HG03432 (cell line): ENCODE data around the gene PICALM.

Experiments used
- ATAC-seq: cut with Tn5 transposase; IDR thresholded peaks from one replicate; pipeline ENCODE4 v1.9.1; 2021; ENCODE audit warnings: mild to moderate bottlenecking, moderate library complexity; ENCODE audit not compliant: unreplicated experiment

Gene PICALM

DNA sequence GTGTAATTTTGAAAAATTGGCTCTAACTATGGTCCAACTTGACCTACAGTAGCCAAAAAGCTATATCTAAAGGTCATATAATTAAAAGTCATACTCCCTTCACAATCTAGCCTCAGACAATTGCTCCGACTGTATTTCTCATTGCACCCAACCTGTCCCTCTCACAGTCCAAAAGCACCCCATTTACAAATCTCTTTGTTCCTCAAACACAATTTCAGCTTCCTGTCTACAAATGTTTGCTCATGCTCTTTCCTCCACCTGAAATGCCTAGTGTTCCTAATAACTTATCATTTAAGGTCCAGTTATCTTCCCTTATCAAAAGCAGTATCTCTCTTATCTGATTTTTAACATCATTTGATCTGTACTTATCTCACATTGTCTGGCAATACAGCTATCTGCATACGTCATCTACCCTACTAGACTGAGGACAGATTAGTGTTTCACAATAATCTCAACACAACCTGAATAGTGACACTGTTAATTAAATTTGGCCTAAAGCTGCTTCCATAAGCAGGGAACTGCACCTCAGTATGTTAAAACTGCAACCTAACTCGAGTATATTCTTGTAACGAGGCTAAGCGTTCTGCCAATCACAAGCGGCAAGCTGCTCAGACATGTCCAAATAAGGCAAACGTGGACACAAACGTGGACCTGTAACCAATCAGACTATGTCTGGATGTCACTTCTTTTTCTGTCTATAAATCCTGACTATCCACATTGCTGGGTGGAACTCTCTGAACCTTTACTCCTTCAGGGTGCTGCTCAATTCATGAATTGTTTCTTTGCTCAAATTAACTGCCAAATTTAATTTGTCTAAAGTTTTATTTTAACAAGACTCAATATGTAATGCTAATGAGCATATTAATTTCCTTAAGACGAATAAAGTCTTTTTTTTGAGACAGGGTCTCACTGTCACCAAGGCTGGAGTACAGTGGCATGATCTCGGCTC lies 15.9 kb downstream of the PICALM start:
- ATAC-seq, result no peak

DNA sequence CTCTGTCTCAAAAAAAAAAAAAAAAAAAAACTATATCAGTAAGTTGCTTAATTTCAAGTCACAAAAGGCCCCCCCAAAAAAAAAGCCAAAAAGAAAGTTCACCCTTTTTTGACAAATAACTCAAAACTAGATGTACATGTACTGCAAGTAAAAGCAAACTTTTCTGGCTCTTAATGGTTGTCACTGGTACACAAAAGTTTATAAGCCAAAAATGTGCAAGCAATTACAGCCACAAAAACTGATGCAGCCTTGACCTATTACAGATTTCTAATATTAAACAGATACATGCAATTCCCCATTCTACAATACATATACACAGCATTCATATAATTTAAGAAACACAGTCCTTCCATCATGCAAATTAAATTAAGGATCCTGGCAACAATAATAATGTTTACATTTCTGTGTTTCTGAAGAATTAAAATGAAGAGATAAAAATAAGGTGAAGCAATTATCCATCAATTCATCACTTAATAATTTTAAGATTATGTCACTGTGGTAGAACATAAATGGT lies 18.6 kb downstream of the PICALM start:
- no peak for ATAC-seq

DNA sequence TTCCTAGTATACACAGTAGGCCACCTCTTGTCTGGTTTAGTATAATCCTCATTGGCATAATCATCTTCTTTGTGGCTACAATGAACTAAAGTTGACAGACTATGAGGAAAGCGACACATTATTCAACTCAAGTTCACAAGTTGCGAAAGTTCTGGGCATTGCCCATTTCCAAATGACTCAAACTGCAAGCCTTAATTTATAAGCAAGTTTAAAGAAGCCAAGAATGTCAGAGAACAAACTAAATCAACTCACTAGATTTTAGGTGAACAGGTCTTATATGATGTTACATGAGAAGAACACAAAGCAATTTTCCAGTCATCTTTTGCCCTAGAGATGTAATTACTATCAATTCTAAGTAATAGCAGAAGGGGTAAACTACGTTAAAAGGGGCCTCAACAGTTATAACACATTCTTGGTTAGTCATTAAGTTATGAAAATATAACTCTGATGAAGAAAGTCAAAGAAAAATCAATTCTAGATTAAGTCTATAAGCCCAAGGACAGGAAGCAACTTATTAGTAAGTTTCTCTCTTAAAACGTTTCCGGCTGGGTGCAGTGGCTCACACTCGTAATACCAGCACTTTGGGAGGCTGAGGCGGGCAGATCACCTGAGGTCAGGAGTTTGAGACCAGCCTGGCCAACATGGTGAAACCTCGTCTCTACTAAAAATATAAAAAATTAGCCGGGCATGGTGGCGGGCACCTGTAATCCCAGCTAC lies 21.5 kb downstream of the PICALM start:
- peak; percentile 62 for ATAC-seq

DNA sequence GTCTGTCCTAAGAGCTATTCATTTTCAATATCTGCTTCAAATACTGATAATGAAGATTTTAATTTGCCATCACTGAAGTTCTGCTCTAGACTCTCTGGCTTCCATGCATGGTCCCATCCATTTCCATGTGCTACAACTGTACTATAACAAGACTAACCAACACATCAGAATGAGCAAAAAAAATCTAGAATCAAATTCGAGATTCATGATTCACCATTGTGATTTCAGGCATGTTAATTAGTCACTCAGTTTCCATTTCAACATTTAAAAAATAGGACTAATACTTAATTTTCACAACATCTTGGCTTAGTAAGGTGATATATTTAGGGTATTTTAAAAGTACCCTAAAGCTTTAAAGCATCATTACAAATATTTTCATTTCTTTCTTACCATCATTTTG lies 22.8 kb downstream of the PICALM start:
- ATAC-seq, result no peak

DNA sequence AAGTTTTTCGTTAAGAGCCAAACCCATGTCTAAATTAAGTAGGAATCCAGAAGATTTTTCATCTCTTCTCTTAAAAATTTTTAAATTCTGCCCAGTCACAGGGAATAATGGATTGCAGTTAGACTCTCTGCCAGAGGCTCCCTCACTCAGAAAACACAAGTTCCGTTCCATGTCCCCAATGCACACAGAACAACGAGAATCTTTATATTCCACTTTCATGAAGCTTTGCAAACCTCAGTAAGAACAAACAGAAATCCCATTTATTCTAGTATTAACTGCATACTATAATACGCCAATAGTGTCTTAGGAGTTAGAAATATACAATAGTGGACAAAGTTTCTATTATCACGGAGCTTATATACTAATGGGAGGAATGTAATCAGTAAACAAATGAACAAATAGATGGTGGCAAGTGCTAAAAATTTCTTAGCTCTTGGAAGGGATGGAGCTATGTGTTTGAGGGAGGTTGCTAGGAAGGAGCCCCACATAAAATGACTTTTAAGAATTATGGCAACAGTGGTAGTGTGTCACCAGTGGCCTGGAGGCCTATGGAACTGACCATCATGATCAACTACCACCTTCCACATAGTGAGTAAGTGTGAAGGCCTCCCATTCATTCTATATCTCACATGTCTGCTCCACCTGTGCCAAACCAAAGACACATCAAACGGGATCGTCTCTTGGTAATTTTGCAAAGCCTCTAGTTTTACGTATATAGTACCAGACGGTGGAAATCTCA lies 24.9 kb downstream of the PICALM start:
- ATAC-seq, result no peak

DNA sequence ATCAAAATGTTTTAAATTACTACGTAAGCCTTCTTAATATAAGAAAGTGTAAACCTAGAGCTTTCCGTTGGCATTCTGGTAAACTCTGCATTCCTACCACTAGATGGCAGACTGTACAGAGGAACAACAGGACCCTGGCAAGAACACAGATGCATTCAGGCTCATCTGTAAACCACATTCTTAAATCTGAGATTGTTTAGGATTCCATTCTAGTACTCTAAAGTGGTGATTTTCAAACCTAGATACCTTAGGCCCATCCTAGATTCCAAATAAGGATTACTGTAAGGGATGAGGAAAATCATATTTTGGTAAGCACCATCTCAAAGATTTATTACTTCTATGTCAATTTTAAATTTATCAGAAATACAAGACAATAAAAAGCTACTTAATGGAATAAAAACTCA lies 26.9 kb downstream of the PICALM start:
- ATAC-seq, result peak; percentile 68

DNA sequence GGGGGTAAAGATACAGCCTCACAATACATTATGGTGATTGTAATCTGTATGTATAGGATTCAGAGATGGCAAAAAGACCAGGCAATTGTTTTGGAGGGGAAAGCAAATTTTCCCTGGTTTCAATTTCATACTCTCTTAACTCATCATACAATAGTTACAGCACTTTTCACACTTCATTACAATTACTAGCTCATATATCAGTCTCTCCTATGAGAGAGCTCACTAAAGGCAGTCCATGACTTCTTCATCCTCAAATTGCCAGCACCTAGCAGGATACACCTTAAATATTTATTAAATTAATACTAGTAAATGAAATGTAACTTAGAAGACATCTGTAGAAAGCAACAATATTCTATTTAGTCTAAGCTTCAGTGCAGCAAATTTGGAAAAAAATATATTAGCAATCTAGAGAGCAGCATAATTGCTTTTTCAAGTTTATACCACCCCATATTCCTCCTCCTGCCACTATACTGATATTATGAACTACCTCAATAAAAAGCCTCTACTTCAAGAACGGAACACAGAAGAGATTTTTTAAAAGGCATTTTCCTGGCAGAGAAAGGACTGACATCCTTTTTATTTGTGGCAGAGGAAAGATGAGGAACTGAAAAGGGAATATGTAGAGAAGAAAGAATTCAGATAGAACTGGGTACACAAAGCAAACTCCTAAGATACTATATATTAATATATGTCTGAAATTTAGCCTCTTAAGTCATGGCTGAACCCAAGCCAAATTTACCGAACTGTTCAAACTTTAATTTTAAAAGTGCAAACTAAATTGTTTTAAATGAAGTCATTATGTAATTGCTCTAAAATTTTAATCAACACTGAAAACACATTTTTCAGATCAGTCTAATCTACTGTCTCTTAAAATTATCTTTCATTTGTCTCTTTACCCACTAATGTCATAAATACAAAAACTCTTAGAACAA lies 27.7 kb downstream of the PICALM start:
- no peak for ATAC-seq

DNA sequence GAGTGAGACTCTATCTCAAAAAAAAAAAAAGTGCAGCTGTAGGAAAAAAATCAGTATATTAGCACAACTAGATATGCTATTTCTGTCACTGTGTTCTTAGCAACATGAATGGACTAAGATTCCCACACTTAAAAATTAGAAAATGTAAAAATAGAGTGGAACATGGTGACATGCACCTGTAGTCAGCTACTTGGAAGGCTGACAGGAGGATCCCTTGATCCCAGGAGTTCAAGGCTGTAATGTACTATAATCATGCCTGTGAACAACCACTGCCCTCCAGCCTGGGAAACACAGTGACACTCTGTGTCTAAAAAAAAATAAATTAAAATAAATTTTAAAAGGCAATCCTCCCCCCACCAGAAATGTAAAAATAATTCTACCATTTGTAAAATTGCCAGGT lies 29.8 kb downstream of the PICALM start:
- ATAC-seq, result no peak

DNA sequence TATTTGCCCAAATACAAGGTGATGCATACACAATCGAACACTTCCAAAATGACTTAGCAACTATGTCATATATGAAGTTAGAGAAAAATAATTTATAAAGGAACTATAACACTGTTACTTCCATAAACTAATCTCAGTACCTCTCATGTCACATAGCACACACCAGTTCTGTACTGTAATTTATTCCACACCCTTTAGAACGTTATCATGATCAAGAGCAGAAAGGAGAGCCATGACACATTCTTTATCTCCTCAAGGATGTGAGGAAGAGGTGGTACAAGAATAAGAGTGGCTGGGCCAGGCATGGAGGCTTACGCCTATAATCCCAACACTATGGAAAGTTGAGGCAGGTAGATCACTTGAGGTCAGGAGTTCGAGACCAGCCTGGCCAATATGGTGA lies 31.1 kb downstream of the PICALM start:
- ATAC-seq, result no peak

DNA sequence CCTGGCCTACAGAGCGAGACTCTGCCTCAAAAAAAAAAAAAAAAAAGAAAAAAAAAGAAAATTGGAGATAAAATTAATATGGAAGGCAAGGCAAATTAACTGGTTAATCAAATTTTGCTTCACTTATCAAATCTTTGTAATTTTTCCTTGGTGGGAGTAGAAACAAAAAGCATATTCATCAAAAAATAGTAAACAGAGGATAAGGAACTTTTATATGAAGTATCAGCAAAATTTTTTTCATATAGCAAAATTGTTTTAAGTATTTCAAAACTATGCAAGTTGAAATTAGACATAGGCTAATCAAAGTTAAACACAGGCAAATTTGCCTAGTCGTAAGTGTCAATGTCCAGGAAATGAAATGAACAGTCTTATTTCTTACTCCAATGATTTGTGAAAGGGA lies 33.0 kb downstream of the PICALM start:
- ATAC-seq, result no peak

DNA sequence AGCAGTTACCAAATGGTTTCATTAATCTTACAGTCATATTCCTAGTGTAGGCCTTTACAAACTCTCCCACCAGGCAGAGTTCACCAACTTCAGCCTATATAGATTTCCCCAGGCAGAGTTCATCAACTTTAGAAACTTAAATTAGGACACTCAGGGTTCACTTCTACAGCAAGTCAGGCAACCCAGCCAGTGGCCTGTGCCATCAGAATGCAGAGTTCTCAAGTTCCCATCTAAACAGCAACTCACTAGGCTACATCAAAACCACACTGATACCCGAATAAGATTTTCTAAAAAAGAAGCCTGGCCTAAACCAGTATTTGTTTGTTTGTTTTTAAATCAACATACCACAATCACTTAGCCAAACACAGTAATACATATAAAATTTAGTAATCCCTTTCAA lies 33.7 kb downstream of the PICALM start:
- ATAC-seq, result no peak

DNA sequence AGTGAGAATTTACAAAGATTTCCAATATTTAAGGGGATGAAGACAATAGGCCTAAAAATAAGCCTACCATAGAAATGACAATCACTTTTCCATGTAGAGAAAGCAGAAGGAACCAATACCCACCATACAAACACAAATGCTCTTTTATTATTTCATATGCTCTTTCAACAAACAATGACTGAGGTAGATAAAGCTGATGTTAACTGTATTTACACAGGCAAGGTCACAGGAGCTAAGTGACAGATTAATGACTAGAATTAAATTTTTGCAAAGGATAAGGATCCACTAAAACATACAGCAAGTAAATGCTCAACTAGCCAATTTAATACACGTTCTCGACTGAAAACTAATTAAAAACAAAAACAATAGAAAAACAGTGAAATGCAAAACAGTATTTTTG lies 34.2 kb downstream of the PICALM start:
- no peak for ATAC-seq

DNA sequence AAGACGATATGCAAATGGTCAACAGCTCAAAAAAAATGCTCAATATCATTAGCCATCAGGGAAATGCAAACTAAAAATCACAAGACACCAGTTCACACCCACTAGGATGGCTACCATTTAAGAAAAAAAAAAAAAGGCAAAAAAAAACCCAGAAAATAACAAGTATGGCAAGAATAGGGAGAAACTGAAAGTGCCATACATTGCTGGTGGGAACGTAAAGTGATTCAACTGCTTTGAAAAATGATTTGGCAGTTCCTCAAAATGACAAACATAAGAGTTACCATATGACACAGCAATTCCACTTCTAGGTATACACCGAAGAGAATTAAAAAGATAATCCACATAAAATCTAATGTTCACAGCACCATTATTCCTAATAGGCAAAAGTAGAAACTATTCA lies 47.5 kb downstream of the PICALM start:
- ATAC-seq, result no peak

DNA sequence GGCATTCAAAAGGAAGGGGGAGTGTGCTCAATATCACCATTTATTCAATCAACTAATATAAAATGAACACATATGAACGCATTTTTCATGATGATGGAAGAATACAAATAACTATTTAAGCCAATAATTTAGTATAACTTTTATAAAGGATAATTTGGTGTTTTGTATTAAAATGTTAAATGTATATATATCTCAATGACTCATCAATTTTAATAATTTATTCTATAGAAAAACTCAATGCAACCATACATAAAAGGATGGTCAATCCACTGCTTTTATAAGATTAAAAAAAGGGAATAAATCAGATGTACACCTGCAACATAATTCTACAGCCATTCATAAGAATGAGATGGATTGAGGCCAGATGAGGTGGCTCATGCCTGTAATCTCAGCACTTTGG lies 50.6 kb downstream of the PICALM start:
- ATAC-seq, result no peak

DNA sequence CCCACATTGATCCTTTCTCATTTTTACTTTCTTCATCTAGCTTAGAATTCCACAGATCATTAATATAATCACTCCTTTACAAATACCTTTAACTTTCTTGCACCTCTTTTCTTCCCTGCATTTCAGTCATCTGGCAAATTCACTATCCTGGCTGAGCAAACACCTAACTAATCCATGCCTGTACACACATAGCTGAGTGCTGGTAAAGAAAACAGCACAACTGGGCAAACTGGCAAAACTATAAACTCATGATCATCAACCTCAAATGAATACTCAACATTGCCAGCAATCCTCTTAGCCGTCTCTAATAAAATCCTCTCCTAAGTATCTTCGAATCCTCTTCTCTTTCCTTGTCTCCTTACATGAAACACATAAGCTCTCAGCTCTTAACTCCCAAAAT lies 52.4 kb downstream of the PICALM start:
- no peak for ATAC-seq

DNA sequence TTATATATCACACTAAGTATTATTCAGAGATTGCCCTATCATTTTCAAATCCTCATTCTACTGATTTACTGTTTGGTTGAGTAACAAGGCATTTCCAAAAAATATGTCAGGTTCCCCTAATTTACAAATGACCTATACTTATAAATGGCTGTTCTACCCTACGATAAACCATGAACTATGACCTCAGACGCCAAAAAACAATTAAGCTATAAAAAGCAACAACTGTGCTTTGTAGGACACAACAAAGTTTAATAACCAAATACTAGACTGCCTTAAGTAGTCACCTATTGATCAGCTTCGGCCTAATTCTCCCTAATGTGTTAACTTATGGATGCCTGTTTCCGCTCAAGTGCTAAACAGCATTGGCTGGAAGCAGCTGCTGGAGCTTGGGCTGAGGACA lies 53.2 kb downstream of the PICALM start:
- no peak for ATAC-seq

DNA sequence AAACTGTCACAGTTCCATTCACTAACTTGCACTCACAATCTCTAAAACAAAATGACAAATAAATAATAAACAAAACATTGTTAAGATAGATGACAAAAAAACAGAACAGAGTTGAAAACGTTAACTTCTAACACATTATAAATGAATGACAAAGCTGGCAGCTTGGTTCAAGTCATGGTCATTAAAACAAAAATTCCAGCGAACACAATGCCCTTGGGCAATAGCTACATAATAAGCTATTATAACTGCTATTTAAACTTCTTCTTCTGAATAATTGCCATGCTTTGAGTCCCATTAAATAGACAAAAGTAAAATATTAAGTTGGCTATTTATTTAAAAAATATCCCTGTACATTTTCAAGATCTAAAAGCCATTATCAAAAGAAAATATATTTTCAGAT lies 54.7 kb downstream of the PICALM start:
- ATAC-seq, result no peak

DNA sequence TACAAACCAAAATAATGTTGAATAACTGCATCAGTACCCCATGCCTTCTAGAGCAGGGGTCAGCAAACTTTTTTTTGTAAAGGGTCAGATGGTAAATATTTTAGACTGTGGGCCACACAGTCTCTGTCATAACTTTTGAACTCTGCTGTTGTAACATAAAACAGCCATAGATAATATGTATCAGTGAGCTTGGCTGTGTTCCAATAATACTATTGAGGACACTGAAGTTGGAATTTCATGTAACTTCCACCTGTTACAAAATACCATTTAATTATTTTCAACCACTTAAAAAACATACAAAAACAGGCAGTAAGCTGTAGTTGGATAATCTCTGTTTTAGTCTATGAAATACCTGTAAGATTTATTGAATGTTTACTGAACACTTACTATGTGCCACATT lies 55.2 kb downstream of the PICALM start:
- ATAC-seq, result no peak

DNA sequence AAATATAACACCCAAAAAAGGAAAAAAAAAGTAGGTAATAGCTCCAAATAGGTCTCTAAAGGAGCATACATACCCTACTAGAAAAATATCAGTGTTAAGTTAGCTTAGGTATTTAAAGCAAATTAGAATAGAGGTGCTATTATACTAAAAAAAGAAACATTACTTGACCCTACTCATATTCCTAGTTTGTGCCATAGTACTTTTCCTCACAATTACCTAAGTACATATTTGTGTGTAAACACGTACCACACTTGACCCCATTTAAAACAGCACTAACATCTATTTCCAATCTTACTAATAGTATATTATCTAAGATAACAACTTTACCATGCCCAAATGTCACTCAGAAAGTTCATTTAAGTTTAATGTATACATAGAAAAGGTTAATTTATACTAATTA lies 57.7 kb downstream of the PICALM start:
- no peak for ATAC-seq

DNA sequence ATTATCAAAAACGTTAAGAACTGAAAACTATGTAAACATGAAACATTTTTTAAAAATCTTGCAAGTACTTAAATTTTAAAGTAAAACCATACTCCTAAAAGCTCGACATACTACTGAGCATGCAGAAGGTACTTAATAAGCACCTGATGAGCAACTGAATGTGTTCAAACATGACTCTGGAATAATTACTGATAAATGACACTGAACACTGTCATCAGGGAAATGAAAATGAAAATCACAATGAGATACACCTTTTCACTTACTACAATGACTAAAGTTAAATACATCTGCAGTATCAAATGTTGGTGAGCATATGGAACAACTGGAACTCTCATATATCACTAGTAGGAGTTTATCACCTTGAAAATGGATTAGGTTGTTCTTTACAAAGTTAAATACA lies 65.2 kb downstream of the PICALM start:
- no peak for ATAC-seq
